Epithelial cell of proximal tubule (primary cell): Measurements from ENCODE around the gene CWC27. TPM values are rescaled to one million over a fixed set of nuclear protein-coding genes. Genes with fewer than 3 reads are reported as not detected.
A peak's percentile ranks its signal among the peaks of the same experiment; 100 is the strongest.

Experiments used
- DNase-seq: peaks from one replicate; pipeline ENCODE4 v3.0.0-alpha.2; 2011; ENCODE audit warnings: low read depth
- H3K4me3 ChIP-seq: 2 replicates; pipeline ENCODE4 v1.5.1; 2011; ENCODE audit warnings: low read depth, mild to moderate bottlenecking, low read length
- CTCF ChIP-seq: conservative IDR thresholded peaks from 2 replicates; pipeline ENCODE4 v1.5.1; 2012; ENCODE audit warnings: low read depth, mild to moderate bottlenecking, low read length
- total RNA-seq: library from RNA; depleted of rRNA; stranded (reverse); fragments of >200 nt; gene quantifications from 2 replicates; pipeline ENCODE4 v1.2.3, GENCODE V29; 2015

Gene CWC27
- total RNA-seq, 1 donor from 2014 or later = 17.6 TPM

GRCh38 chr5:64947031-64947430, 178.3 kb downstream of the CWC27 start:
- no peak overlapping the region for H3K4me3 ChIP-seq
- no peak for DNase-seq
- no peak for TF ChIP-seq CTCF

- DNase-seq = no peak
- TF ChIP-seq CTCF = no peak
- no peak overlapping the region for H3K4me3 ChIP-seq
These were observed 179.1 kb downstream of the CWC27 start for GRCh38 chr5:64947801-64948200.

GRCh38 chr5:64949331-64949730, 180.6 kb downstream of the CWC27 start:
- no peak for DNase-seq
- no peak overlapping the region for H3K4me3 ChIP-seq
- TF ChIP-seq CTCF = no peak

- no peak for TF ChIP-seq CTCF
- no peak for DNase-seq
- H3K4me3 ChIP-seq = no peak overlapping the region
These were observed 184.4 kb downstream of the CWC27 start for GRCh38 chr5:64952951-64953673.

- H3K4me3 ChIP-seq = no peak overlapping the region
- TF ChIP-seq CTCF = no peak
- DNase-seq = no peak
These were observed 185.8 kb downstream of the CWC27 start for GRCh38 chr5:64954518-64954917.

GRCh38 chr5:64958757-64959391, 190.1 kb downstream of the CWC27 start:
- DNase-seq = no peak
- H3K4me3 ChIP-seq = no peak overlapping the region
- peak; percentile 63 for TF ChIP-seq CTCF

- H3K4me3 ChIP-seq = no peak overlapping the region
- no peak for TF ChIP-seq CTCF
- no peak for DNase-seq
These were observed 194.5 kb downstream of the CWC27 start for GRCh38 chr5:64963278-64963677.
